Motor neuron (in vitro differentiated cells): ENCODE data around the gene CNGA1. TPM values are rescaled to one million over a fixed set of nuclear protein-coding genes. Genes with fewer than 3 reads are reported as not detected.

Source experiments
- ATAC-seq, 8 experiments: fragments of 200-7000 bp; cut with Tn5 transposase; replicated peaks in 6 of 8; 2 replicates each; pipeline ENCODE4 v1.8.0; 2021; ENCODE audit warnings: mild to moderate bottlenecking in 8 of 8, moderate library complexity in 8 of 8
- H3K27ac ChIP-seq, 2 donors: fragments of 250-450 bp; sonication (Bioruptor Pico); 2 replicates each; pipeline ENCODE4 v1.9.0; 2021; ENCODE audit warnings: antibody characterized with exemption in 2 of 2, mild to moderate bottlenecking in 2 of 2, moderate library complexity in 1 of 2
- H3K4me1 ChIP-seq, 2 donors: fragments of 250-450 bp; sonication (Bioruptor Pico); replicated peaks in 1 of 2; 2 replicates each; pipeline ENCODE4 v1.6.1; 2021; ENCODE audit warnings: antibody characterized with exemption in 2 of 2, mild to moderate bottlenecking in 2 of 2, moderate library complexity in 1 of 2
- H3K4me3 ChIP-seq, 5 donors: fragments of 250-450 bp; sonication (Bioruptor Pico); 2 replicates each; pipeline ENCODE4 v1.9.0; 2021; ENCODE audit warnings: antibody characterized with exemption in 5 of 5, mild to moderate bottlenecking in 5 of 5, moderate library complexity in 4 of 5
- WGBS, 10 experiments: fragments of 450-650 bp; shearing (Covaris generic); methylation state at CpG; one replicate each; pipeline ENCODE4 v1.0.0; 2022; 5-methylcytosine and 5-hydroxymethylcytosine counted together
- in situ Hi-C, 9 experiments: fragments of 400-800 bp; cut with MboI; loops; one replicate each; pipeline ENCODE4 v1.15.0; 2021; ENCODE audit warnings: low sequenced_read_pairs in 9 of 9, low pct_unique_long_range_greater_than_20kb in 2 of 9; ENCODE audit not compliant: unreplicated experiment in 9 of 9
- total RNA-seq, 8 experiments: library from RNA; unstranded; fragments of 300-600 nt; gene quantifications; 2 replicates each; pipeline versions ENCODE4 v1.2.3 to v1.2.4, GENCODE V29; 2022

The CNGA1 gene
- total RNA-seq, 8 experiments from 2014 or later, result 0.05 to 0.38 (median 0.18) TPM; not detected in 2

DNA sequence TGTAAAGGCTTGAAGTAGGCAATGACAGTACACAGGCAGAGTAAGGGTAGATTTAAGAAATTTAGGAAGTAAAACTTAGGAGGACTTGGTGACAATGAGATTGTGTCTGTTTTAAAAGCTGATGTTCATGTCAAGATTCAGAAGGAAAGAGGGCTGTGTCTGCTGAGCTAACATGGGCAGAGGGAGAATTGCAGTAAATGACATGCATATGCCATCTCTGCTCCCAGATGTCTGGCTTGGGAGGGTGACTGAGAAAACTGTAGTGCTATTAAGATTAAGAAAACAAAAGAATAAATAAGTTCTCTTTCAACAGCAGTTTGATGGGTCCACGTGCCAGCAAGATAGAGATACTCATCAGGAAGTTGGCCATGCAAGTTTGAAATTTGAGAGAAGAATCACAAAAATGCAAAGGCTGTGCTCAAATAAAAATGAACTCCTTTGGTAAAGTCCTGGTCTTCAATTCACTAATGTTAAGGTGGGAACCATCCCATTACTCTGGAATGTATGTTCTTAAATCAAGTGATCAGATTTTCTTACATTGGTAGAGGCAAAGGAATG, 109.3 kb downstream of the CNGA1 start:
- in situ Hi-C loops, result no loop called here
- peak in 2 of 8 experiments; percentile 50 to 60 for ATAC-seq

DNA sequence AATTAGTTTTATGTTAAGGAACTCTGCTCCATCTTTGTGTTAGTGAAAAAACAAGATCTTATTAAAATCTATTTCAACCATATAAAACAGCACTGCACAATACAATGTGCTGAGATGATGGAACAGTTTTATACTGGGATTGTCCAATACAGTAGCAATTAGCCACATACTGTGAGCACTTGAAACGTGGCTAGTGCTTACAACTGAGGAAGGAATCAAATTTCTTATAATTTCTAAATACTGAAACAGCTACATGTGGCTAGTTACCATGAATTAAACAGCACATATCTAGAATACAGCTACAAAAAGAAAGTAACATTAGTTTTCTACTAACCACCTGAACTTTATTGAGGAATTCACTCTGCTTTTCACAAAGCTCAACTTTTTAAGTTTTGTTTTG, 116.8 kb downstream of the CNGA1 start:
- in situ Hi-C loops, result no loop called here
- WGBS, 10 experiments, result 17 to 100% (median 50%) methylated on average over 1 of the region's 1 CpG; no CpG with 5 or more reads in 2 of the 10 experiments
- no peak overlapping the region for H3K27ac ChIP-seq
- no peak overlapping the region for H3K4me3 ChIP-seq
- no peaks in the 10 kb centered on the region for H3K4me1 ChIP-seq
- ATAC-seq, result no peak

More for the DNA sequence above, 109.3 kb downstream of the CNGA1 start:
- peaks cover 0 to under 1% of the 10 kb centered on the region in 2 donors for H3K4me1 ChIP-seq
- 0 to 33% (median 22%) methylated on average over 1 of the region's 1 CpG; no CpG with 5 or more reads in 7 of the 10 experiments for WGBS, 10 experiments
- no peak overlapping the region for H3K27ac ChIP-seq
- no peak overlapping the region for H3K4me3 ChIP-seq

DNA sequence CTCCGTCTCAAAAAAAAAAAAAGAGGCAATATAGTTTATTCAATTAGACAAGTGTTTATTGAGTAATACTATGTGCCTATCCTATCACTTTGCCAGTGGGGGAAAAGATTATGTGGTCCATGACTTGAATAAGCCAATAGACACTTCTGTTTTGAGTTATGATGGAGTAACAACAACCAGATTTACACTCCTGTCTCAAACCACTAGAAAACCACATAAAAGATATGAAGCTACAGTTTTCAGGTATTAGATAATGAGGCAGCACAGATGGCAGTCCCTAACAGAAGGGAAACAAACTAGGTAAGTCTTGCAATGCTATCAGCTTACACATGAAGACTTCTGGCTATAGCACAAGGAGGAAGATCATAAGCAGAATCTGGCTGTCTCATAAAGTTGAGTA, 124.6 kb downstream of the CNGA1 start:
- H3K4me1 ChIP-seq, result no peaks in the 10 kb centered on the region
- no peak overlapping the region for H3K27ac ChIP-seq
- in situ Hi-C loops, result no loop called here
- 83 to 100% (median 100%) methylated on average over 1 of the region's 1 CpG; no CpG with 5 or more reads in 7 of the 10 experiments for WGBS, 10 experiments
- H3K4me3 ChIP-seq, result no peak overlapping the region
- ATAC-seq, result no peak

Other genes starting within 250 kb of the CNGA1 start
- 1 to 10 TPM in 3 of 8 experiments, under 1 TPM in 5; 0.25 to 1.5 (median 0.69) TPM for gene CORIN, start 178.6 kb downstream of the CNGA1 start, total RNA-seq
- 10 to 100 TPM in 7 of 8 experiments, 1 to 10 TPM in 1; 5.4 to 21.3 (median 12.9) TPM for gene NFXL1, start 102.1 kb downstream of the CNGA1 start, total RNA-seq
- 1 to 10 TPM; 1.3 to 3.4 (median 3.1) TPM for gene NIPAL1, start 91 bp upstream of the CNGA1 start, total RNA-seq
- gene TXK, start 117.6 kb upstream of the CNGA1 start, total RNA-seq, result under 1 TPM in 6 of 8 experiments, not detected in 2; 0.05 to 0.85 (median 0.48) TPM